Coronary artery (tissue), 2 donors: ENCODE data around the gene FUT4.

Experiments used
- DNase-seq: peaks from one replicate; pipeline ENCODE4 v3.0.0-alpha.2; 2017; ENCODE audit warnings: low spot score
- H3K27ac ChIP-seq, 2 donors: fragments of 200-600 bp; sonication (generic); one replicate each; pipeline ENCODE4 v1.5.1; 2016 to 2019
- H3K4me3 ChIP-seq: fragments of 200-600 bp; sonication (generic); 2 replicates; pipeline ENCODE4 v1.5.1; 2016; ENCODE audit warnings: mild to moderate bottlenecking, moderate library complexity
- TF ChIP-seq, protein P1 (sequence below): fragments of 200-600 bp; sonication (generic); IDR thresholded peaks from one replicate; pipeline ENCODE4 v1.5.1; 2019; ENCODE audit warnings: antibody characterized with exemption

Gene FUT4

DNA sequence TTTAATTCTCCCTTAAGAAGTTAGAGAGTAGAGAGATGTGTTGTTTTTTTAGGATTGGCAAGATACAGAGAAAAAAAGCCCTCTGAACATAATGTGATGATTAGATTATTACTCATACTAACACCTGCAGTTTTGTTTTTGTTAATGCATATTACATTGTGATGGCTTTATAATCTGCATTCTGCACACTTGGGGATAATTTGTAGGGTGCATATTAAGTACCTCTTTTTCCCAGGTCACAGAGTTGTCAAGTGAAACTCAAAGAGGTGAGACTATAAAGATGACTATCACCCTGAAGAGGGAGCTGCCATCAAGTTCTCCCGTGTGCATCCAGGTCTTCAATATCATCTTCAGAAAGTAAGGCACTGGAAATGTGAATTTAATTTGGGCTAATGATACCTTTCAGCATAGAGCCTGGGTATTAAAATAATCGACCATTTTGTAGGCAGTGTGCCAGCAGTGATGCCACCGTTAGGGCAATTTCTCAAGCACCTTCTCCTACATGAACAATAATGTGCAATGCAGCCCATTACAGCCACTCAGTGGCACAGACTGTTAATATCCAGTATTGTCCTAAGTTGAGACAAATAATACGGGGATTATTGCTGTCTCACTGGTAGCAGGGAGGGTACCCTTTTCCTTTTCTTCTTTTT lies 39.6 kb downstream of the FUT4 start:
- H3K4me3 ChIP-seq: no peak overlapping the region
- DNase-seq: no peak
- no peak overlapping the region for H3K27ac ChIP-seq
- TF ChIP-seq, protein P1, sequence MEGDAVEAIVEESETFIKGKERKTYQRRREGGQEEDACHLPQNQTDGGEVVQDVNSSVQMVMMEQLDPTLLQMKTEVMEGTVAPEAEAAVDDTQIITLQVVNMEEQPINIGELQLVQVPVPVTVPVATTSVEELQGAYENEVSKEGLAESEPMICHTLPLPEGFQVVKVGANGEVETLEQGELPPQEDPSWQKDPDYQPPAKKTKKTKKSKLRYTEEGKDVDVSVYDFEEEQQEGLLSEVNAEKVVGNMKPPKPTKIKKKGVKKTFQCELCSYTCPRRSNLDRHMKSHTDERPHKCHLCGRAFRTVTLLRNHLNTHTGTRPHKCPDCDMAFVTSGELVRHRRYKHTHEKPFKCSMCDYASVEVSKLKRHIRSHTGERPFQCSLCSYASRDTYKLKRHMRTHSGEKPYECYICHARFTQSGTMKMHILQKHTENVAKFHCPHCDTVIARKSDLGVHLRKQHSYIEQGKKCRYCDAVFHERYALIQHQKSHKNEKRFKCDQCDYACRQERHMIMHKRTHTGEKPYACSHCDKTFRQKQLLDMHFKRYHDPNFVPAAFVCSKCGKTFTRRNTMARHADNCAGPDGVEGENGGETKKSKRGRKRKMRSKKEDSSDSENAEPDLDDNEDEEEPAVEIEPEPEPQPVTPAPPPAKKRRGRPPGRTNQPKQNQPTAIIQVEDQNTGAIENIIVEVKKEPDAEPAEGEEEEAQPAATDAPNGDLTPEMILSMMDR: no peak

- no peak overlapping the region for H3K27ac ChIP-seq
- TF ChIP-seq, protein P1: no peak
- no peak for DNase-seq
- no peak overlapping the region for H3K4me3 ChIP-seq
Measured at GRCh38 chr11:94583866-94584500, 40.3 kb downstream of the FUT4 start.

GRCh38 chr11:94584978-94585377 lies 41.3 kb downstream of the FUT4 start:
- TF ChIP-seq, protein P1: no peak
- Histone ChIP-seq H3K4me3 (no peak overlapping the region), H3K27ac (no peak overlapping the region)
- no peak for DNase-seq

DNA sequence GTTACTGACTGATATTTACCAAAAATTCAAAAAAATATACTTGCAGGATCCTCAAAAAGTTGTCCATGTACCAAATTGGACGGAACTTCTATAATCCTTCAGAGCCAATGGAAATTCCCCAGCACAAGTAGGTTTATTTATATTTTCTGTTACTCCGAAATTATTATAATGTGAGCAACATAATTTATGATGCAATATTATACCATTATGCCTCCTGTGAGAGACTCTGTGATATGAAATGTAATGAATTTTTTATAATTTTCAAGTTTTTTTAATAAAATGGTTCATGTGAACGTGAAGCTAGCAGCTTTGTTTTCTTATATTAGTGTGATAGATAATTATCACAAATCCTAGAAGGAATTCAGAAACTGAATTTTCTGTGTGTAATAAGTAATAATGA lies 41.7 kb downstream of the FUT4 start:
- Histone ChIP-seq H3K4me3 (no peak overlapping the region), H3K27ac (no peak overlapping the region)
- DNase-seq: no peak
- TF ChIP-seq, protein P1: no peak

GRCh38 chr11:94586546-94586945 lies 42.8 kb downstream of the FUT4 start:
- DNase-seq: no peak
- no peak overlapping the region for H3K4me3 ChIP-seq
- H3K27ac ChIP-seq: no peak overlapping the region
- TF ChIP-seq, protein P1: no peak

DNA sequence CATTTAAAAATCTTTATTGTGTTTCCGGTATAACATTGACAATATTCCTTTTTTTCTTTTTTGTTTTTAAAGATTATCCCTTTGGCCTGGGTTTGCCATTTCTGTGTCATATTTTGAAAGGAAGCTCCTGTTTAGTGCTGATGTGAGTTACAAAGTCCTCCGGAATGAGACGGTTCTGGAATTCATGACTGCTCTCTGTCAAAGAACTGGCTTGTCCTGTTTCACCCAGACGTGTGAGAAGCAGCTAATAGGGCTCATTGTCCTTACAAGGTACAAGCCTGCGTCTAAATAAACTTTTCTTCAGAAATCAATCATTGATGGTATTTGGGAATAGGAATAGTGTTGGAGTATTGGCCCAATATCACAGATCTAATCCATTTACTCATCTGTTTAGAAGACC lies 43.3 kb downstream of the FUT4 start:
- TF ChIP-seq, protein P1: no peak
- H3K27ac ChIP-seq: no peak overlapping the region
- DNase-seq: no peak
- no peak overlapping the region for H3K4me3 ChIP-seq

- DNase-seq: no peak
- TF ChIP-seq, protein P1: no peak
Measured at GRCh38 chr11:94588366-94588942, 44.7 kb downstream of the FUT4 start.

More at GRCh38 chr11:94588366-94588942, 44.7 kb downstream of the FUT4 start:
- Histone ChIP-seq H3K27ac (no peak overlapping the region), H3K4me3 (no peak overlapping the region)
